SK-N-MC (cell line): ENCODE measurements around the gene TPP2.
A peak's percentile ranks its signal among the peaks of the same experiment; 100 is the strongest.

Experiments
- DNase-seq: peaks from one replicate; pipeline ENCODE4 v3.0.0-alpha.2; 2011; ENCODE audit warnings: low read depth, low spot score
- H3K27ac ChIP-seq: fragments of 200-600 bp; sonication (generic); 2 replicates; pipeline ENCODE4 v1.5.1; 2016; ENCODE audit warnings: mixed run types
- H3K36me3 ChIP-seq: fragments of 200-600 bp; sonication (generic); 2 replicates; pipeline ENCODE4 v1.6.1; 2017; ENCODE audit warnings: antibody characterized with exemption, low read length, mixed read lengths; ENCODE audit not compliant: insufficient read depth
- H3K4me3 ChIP-seq: fragments of 200-600 bp; sonication (generic); 2 replicates; pipeline ENCODE4 v1.5.1; 2016
- H3K9ac ChIP-seq: fragments of 200-600 bp; sonication (generic); 2 replicates; pipeline ENCODE4 v1.8.0; 2017; ENCODE audit warnings: mixed run types, mixed read lengths; ENCODE audit not compliant: insufficient read length
- H3K9me3 ChIP-seq: fragments of 200-600 bp; sonication (generic); 2 replicates; pipeline ENCODE4 v1.6.1; 2017; ENCODE audit warnings: low read depth, mild to moderate bottlenecking, antibody characterized with exemption, low read length, moderate library complexity, mixed read lengths
- EZH2 ChIP-seq: fragments of 200-600 bp; sonication (generic); IDR thresholded peaks from one replicate; pipeline ENCODE4 v1.6.1; 2017; ENCODE audit warnings: antibody characterized with exemption
- FOXP2 ChIP-seq: optimal IDR thresholded peaks from 2 replicates; pipeline ENCODE3; 2011; ENCODE audit warnings: mild to moderate bottlenecking, moderate library complexity; ENCODE audit not compliant: insufficient read depth; ENCODE audit errors: extremely low read length, control extremely low read depth
- POLR2AphosphoS5 ChIP-seq: IDR thresholded peaks from 2 replicates; pipeline ENCODE4 v1.6.1; 2012; ENCODE audit warnings: mild to moderate bottlenecking, low read depth, low read length, borderline replicate concordance

TPP2 gene

DNA sequence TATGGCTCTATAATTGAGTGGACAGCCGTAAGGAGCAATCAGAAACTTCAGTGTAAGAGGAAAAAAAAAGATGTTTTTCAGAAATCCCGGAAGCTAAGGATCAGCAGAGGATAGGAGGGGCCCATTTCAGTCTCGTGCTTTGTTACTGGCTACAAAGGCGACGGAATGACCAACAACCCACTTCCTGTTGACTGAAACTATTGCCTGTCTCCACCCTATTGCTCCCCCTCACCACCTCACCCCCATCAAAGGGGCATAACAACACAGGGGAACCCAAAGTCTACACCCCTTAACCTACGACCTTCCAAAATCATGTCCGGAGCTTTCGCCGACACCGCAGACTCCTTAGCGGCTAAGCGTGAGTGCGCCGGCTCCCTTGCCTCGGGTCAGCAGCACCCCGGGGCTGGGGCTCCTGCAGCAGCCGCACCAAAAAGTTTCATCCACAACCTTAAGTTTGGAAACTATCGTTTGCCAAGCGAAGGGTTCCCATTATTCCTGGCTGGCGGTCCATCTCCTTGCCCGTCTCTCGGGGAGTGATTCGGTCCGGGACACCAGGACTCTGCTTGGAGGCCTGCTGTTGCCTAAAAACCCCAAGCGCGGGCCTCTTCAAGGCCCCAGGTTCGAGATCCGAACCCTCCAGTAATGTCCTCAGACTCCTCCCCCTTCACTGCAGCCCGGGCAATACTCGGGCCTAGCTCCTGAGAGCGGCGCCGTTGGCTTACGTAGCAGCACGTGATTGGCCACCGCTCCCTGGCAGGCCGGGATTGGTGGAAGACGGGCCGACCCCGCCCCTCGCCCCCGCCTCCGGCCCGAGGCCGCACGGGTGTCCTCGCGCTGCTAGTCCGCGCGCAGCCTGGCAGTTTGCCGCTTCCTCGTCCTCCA lies at the start of gene TPP2:
Gene TPP2 (plus strand): TSS at position 840 of the 882 bp plus-strand sequence. CDS start 53 bp downstream, outside the sequence.
- DNase-seq = peak; percentile 75
- H3K9me3 ChIP-seq = no peaks in the 10 kb centered on the region
- H3K9ac ChIP-seq = peak within 1 kb of the TSS; percentile 97
- no peaks in the 10 kb centered on the region for H3K36me3 ChIP-seq
- TF ChIP-seq EZH2 = no peak
- TF ChIP-seq FOXP2 = no peak
- TF ChIP-seq POLR2AphosphoS5 = peak; percentile 95; the same call in 1 of the 2 replicates
- H3K4me3 ChIP-seq = peak within 1 kb of the TSS; percentile 98
- peak within 1 kb of the TSS; percentile 87 for H3K27ac ChIP-seq

DNA sequence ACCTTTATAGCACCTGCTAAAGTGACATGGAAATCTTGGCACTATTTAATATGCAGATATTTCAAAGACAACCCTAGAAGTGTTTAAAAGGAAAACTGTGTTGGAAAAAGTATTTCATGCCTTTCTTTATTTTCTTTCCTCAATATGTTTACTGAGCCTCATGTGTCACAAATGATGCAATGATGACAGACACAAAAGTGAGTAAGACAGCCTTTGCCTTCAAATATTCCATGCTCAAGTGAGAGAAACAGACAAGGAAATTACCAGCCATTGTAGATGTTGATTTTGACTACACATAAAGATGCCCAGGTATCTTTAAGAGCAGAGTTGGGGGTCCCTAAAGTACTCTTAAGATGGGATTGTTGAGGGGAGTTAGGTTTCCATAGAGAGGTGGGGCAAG lies 48.0 kb upstream of the TPP2 start:
- Histone ChIP-seq H3K9me3 (no peaks in the 10 kb centered on the region), H3K4me3 (no peak overlapping the region), H3K9ac (no peak overlapping the region), H3K36me3 (no peaks in the 10 kb centered on the region), H3K27ac (no peak overlapping the region)
- DNase-seq = no peak
- TF ChIP-seq FOXP2 (no peak), POLR2AphosphoS5 (no peak), EZH2 (no peak)

DNA sequence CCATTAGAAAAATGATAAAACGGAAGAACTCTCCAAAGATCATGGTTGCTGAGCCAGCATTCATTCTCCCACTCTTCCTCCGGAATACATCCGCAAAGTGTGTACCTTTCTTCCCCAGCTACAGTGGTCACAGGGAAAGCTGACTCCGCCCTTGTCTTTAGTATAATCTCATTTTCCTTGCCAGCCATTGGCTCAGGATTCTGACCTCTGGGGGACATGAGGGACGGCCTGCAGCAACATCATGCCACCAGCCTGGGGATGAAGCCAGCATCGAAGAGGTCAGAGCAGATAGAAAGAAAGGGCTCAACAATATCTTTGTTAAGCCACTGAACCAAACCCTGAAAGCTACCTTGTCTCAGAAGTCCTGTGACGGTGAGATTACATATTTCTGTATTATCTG lies 46.3 kb upstream of the TPP2 start:
- H3K9ac ChIP-seq = no peak overlapping the region
- no peaks in the 10 kb centered on the region for H3K36me3 ChIP-seq
- no peak for DNase-seq
- H3K27ac ChIP-seq = no peak overlapping the region
- H3K4me3 ChIP-seq = no peak overlapping the region
- TF ChIP-seq FOXP2 (no peak), EZH2 (no peak), POLR2AphosphoS5 (no peak)
- no peaks in the 10 kb centered on the region for H3K9me3 ChIP-seq

GRCh38 chr13:102555914-102556553 lies 40.8 kb upstream of the TPP2 start:
- peak overlapping the region; percentile 71 for H3K4me3 ChIP-seq
- no peak for DNase-seq
- TF ChIP-seq EZH2 (no peak), FOXP2 (no peak), POLR2AphosphoS5 (no peak)
- peak overlapping the region; percentile 71 for H3K9ac ChIP-seq
- peak overlapping the region; percentile 90 for H3K27ac ChIP-seq
- H3K9me3 ChIP-seq = no peaks in the 10 kb centered on the region
- no peaks in the 10 kb centered on the region; the same call in 1 of the 2 replicates for H3K36me3 ChIP-seq

DNA sequence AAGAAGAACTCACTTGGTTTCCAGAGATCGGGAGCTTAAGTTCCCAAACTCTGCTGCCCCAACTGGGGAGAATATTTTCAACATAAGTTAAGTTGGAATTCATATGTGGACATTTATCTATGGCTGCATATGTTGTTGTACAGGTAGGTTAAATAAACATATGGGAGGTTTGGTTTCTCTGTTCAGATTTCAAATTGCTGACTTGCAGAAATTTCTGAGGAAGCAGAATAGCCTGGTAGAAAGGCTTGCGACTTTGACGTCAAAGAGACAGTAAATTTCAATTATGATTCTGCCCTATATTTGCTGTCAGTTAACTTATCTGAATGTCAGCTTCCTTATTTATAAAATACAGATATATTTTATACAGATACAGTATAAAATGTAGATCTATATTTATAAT lies 40.0 kb upstream of the TPP2 start:
- Histone ChIP-seq H3K9ac (peak overlapping the region; percentile 71), H3K27ac (peak overlapping the region; percentile 90), H3K9me3 (no peaks in the 10 kb centered on the region), H3K36me3 (no peaks in the 10 kb centered on the region; the same call in 1 of the 2 replicates), H3K4me3 (peak overlapping the region; percentile 71)
- TF ChIP-seq FOXP2 (no peak), POLR2AphosphoS5 (no peak), EZH2 (no peak)
- no peak for DNase-seq

DNA sequence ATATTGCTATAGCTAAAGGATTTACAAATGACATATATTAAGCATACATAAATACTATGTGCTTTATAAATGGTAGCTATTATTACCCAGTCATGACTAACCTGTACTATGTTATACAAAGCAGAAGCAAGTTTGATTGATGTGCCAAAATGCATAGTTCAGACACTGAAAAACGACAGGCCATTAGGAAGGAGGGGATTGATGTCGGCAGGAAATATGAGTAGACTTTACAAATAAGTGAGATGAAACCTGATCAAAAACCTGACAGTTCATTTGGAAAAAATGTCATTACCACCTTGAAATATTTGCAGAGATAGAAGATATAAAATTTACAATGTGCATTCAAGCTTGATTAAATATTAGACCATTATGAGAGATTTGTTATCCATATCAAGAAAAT lies 38.8 kb upstream of the TPP2 start:
- Histone ChIP-seq H3K27ac (peak overlapping the region; percentile 60; the same call in 1 of the 2 replicates), H3K9me3 (no peaks in the 10 kb centered on the region), H3K9ac (no peak overlapping the region), H3K36me3 (no peaks in the 10 kb centered on the region; the same call in 1 of the 2 replicates), H3K4me3 (no peak overlapping the region)
- TF ChIP-seq POLR2AphosphoS5 (no peak), FOXP2 (no peak)
- DNase-seq = no peak

- Histone ChIP-seq H3K9me3 (no peaks in the 10 kb centered on the region), H3K4me3 (no peak overlapping the region), H3K27ac (no peak overlapping the region), H3K9ac (no peak overlapping the region), H3K36me3 (no peaks in the 10 kb centered on the region; the same call in 1 of the 2 replicates)
- no peak for TF ChIP-seq POLR2AphosphoS5
- no peak for TF ChIP-seq EZH2
- no peak for TF ChIP-seq FOXP2
- DNase-seq = no peak
Observed at GRCh38 chr13:102561933-102562332, 34.9 kb upstream of the TPP2 start.

DNA sequence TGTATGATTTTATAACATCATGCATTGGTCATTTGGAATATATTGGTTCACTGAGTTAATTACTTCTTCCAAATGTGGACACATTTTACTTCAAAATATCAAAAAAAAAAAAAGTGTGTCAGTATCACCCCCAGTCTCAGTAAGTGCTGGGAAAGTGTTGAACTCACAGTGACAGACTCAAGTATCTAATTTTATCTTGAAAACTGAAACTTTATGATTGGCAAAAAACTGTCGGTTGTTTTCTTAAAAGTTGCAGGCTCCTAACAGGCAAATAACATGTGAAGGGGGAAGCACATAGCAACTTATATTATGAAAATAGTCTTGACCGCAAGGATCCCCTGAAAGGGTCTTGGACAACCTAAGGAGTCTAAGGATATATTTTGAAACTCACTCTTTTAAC lies 33.5 kb upstream of the TPP2 start:
- Histone ChIP-seq H3K27ac (no peak overlapping the region), H3K9ac (no peak overlapping the region), H3K36me3 (no peaks in the 10 kb centered on the region; the same call in 1 of the 2 replicates), H3K4me3 (no peak overlapping the region), H3K9me3 (no peaks in the 10 kb centered on the region)
- TF ChIP-seq EZH2 (no peak), POLR2AphosphoS5 (no peak), FOXP2 (no peak)
- DNase-seq = no peak
